SU-DHL-6 (cell line): ENCODE measurements around the gene FNBP1L.

Source experiments
- H2AFZ ChIP-seq: fragments of 200-600 bp; sonication (generic); 2 replicates; pipeline ENCODE4 v1.6.1; 2014; ENCODE audit warnings: low read depth, mild to moderate bottlenecking, moderate library complexity, mixed read lengths, antibody characterized with exemption, low read length; ENCODE audit not compliant: severe bottlenecking
- H3F3A ChIP-seq: fragments of 200-600 bp; shearing (Covaris generic); 2 replicates; pipeline ENCODE4 v1.6.0; 2016; ENCODE audit warnings: antibody characterized with exemption, mild to moderate bottlenecking; ENCODE audit not compliant: insufficient read depth
- H3K27ac ChIP-seq: fragments of 200-600 bp; sonication (generic); 2 replicates; pipeline ENCODE4 v1.5.1; 2016; ENCODE audit warnings: low read depth, mild to moderate bottlenecking, low read length, moderate library complexity, mixed read lengths
- H3K27me3 ChIP-seq: fragments of 200-600 bp; sonication (generic), shearing (Covaris generic); 2 replicates; pipeline ENCODE4 v1.6.0; 2014; ENCODE audit warnings: mild to moderate bottlenecking, low read length
- H3K36me3 ChIP-seq: fragments of 200-600 bp; sonication (generic); 2 replicates; pipeline ENCODE4 v1.6.1; 2014; ENCODE audit warnings: mild to moderate bottlenecking, low read length, mixed read lengths
- H3K4me2 ChIP-seq: fragments of 300-600, 200-600 bp; shearing (Covaris generic), sonication (generic); 2 replicates; pipeline ENCODE4 v1.6.0; 2014; ENCODE audit warnings: low read length, low read depth, mild to moderate bottlenecking; ENCODE audit not compliant: poor library complexity, severe bottlenecking
- H3K4me3 ChIP-seq: fragments of 200-600 bp; sonication (generic); 2 replicates; pipeline ENCODE4 v1.5.1; 2014; ENCODE audit warnings: antibody characterized with exemption, low read length, mild to moderate bottlenecking, mixed read lengths; ENCODE audit not compliant: insufficient read depth, poor library complexity, severe bottlenecking
- H3K79me2 ChIP-seq: fragments of 200-600 bp; sonication (generic); 2 replicates; pipeline ENCODE4 v1.6.1; 2014; ENCODE audit warnings: mild to moderate bottlenecking, low read length, moderate library complexity; ENCODE audit not compliant: insufficient read depth
- H3K9ac ChIP-seq: fragments of 200-600 bp; sonication (generic); 2 replicates; pipeline ENCODE4 v1.7.0; 2014; ENCODE audit warnings: mild to moderate bottlenecking, low read length
- H3K9me2 ChIP-seq: fragments of 200-600 bp; sonication (generic); replicated peaks from 2 replicates; pipeline ENCODE4 v1.6.1; 2014; ENCODE audit warnings: low read length; ENCODE audit not compliant: insufficient read depth
- H3K9me3 ChIP-seq: fragments of 200-600 bp; sonication (generic); 2 replicates; pipeline ENCODE4 v1.6.1; 2014; ENCODE audit warnings: low read length, mixed read lengths; ENCODE audit not compliant: insufficient read depth
- H4K20me1 ChIP-seq: fragments of 200-600 bp; sonication (generic); 2 replicates; pipeline ENCODE4 v1.6.1; 2014; ENCODE audit warnings: low read depth, mild to moderate bottlenecking, antibody characterized with exemption, low read length, moderate library complexity, mixed read lengths
- CTCF ChIP-seq: fragments of 200-600 bp; sonication (generic); IDR thresholded peaks from one replicate; pipeline ENCODE4 v1.5.1; 2017; ENCODE audit warnings: antibody characterized with exemption, mild to moderate bottlenecking, low read length, moderate library complexity; ENCODE audit not compliant: insufficient read depth, poor library complexity, severe bottlenecking
- EZH2phosphoT487 ChIP-seq: fragments of 200-600 bp; sonication (generic), shearing (Covaris generic); conservative IDR thresholded peaks from 2 replicates; pipeline ENCODE4 v1.6.1; 2018; ENCODE audit warnings: mild to moderate bottlenecking, antibody characterized with exemption, low read length, moderate library complexity, mixed read lengths

Gene FNBP1L

GRCh38 chr1:93578433-93578830 lies 130.5 kb downstream of the FNBP1L start:
- H2AFZ ChIP-seq, result no peak overlapping the region
- H3K4me3 ChIP-seq, result no peak overlapping the region
- H3K27me3 ChIP-seq, result no peaks in the 10 kb centered on the region
- no peaks in the 10 kb centered on the region for H3K9me3 ChIP-seq
- no peaks in the 10 kb centered on the region for H3K79me2 ChIP-seq
- no peaks in the 10 kb centered on the region for H3K9me2 ChIP-seq
- H4K20me1 ChIP-seq, result no peaks in the 10 kb centered on the region
- H3F3A ChIP-seq, result no peaks in the 10 kb centered on the region
- H3K4me2 ChIP-seq, result no peak overlapping the region
- TF ChIP-seq EZH2phosphoT487 (no peak), CTCF (no peak)
- H3K9ac ChIP-seq, result no peak overlapping the region
- H3K27ac ChIP-seq, result no peak overlapping the region
- H3K36me3 ChIP-seq, result no peaks in the 10 kb centered on the region

GRCh38 chr1:93578911-93579825 lies 131.2 kb downstream of the FNBP1L start:
- H3K4me2 ChIP-seq, result no peak overlapping the region
- H3K27ac ChIP-seq, result no peak overlapping the region

GRCh38 chr1:93579891-93580290 lies 132.0 kb downstream of the FNBP1L start:
- H3K9ac ChIP-seq, result no peak overlapping the region
- no peaks in the 10 kb centered on the region for H3K79me2 ChIP-seq
- no peaks in the 10 kb centered on the region for H4K20me1 ChIP-seq
- H3K9me3 ChIP-seq, result no peaks in the 10 kb centered on the region
- TF ChIP-seq CTCF (no peak), EZH2phosphoT487 (no peak)
- no peaks in the 10 kb centered on the region for H3K36me3 ChIP-seq
- no peaks in the 10 kb centered on the region for H3F3A ChIP-seq
- H3K27me3 ChIP-seq, result no peaks in the 10 kb centered on the region
- no peak overlapping the region for H3K4me2 ChIP-seq
- H2AFZ ChIP-seq, result no peak overlapping the region
- no peak overlapping the region for H3K27ac ChIP-seq
- H3K9me2 ChIP-seq, result no peaks in the 10 kb centered on the region
- H3K4me3 ChIP-seq, result no peak overlapping the region

More at GRCh38 chr1:93578911-93579825, 131.2 kb downstream of the FNBP1L start:
- Histone ChIP-seq H2AFZ (no peak overlapping the region), H3K36me3 (no peaks in the 10 kb centered on the region), H3K9me2 (no peaks in the 10 kb centered on the region), H3K27me3 (no peaks in the 10 kb centered on the region), H3K4me3 (no peak overlapping the region), H3F3A (no peaks in the 10 kb centered on the region), H3K9ac (no peak overlapping the region), H4K20me1 (no peaks in the 10 kb centered on the region), H3K79me2 (no peaks in the 10 kb centered on the region), H3K9me3 (no peaks in the 10 kb centered on the region)
- TF ChIP-seq CTCF, result no peak
- no peak for TF ChIP-seq EZH2phosphoT487
